Activated naive CD4-positive, alpha-beta T cell treated with anti-CD3 and anti-CD28 coated beads, Interleukin-2, amount 50 U/mL, for 16 hours (primary cell): ENCODE data around the gene CYP3A7.
"Not testable (repeated sequence)": the region's sequence is repeated elsewhere in the genome, so short reads cannot be mapped to it uniquely, and the experiment has no call there.

Experiments used
- DNase-seq: peaks from one replicate; pipeline ENCODE4 v3.0.0-alpha.2; 2020

Gene CYP3A7

DNA sequence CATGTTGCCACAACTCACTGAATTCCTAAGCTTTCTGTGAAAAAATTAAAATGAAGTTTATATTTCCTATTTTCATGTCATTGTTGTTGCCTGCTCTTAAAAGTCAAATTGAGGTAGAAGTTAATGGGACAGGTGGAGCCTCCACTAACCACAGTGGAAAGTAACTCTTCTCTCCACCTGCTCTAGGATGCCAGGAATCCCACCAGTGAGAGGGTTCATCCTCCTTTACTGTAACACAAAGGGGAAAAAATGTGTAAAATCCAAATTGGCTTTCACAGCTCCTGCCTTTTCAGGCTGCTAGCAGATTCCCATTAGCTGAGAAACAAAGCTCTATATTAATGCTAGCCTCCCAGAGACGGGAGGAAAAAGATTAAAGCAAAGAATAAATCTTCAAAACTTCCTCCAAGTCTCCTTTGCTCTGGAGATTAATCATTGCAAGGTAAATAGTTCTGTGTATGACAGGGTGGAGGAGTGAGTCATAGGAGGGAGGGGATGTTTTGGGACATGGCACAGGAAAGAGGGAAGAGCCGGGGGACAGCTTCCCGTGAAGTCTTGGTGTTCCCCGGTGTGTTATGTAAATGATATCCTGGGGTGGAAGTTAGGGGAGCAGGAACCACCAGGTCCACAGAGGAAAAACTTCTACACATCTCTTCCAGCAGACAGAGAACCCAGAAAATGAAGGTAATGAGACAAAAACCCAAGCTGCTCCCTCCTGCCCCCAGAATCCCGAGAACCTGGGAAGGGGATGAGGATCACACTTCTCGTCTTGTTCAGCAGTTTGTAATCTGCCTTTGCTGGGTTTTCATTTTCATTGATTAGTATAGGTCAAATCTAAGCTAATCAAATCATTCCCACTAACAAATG, 35.9 kb downstream of the CYP3A7 start:
- not testable (repeated sequence) for DNase-seq

DNA sequence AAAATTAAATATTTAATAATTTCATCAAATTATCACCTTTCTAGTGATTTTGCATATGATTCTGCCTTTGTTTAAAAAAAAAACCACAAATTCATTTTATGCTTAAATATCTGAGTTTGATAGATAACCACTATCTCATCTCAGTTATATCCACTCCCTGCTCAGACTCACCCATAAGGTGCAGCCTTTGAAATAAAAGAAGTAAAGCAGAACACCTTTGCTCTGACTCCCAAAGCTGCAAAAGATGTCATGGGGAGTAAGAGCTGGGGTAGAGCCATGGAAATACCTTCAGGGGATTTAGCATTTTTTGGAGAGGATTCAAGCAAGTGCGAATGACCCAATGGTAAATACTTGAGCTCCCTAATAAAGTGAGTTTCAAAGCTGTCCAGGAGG, 40.1 kb downstream of the CYP3A7 start:
- DNase-seq = no peak

DNA sequence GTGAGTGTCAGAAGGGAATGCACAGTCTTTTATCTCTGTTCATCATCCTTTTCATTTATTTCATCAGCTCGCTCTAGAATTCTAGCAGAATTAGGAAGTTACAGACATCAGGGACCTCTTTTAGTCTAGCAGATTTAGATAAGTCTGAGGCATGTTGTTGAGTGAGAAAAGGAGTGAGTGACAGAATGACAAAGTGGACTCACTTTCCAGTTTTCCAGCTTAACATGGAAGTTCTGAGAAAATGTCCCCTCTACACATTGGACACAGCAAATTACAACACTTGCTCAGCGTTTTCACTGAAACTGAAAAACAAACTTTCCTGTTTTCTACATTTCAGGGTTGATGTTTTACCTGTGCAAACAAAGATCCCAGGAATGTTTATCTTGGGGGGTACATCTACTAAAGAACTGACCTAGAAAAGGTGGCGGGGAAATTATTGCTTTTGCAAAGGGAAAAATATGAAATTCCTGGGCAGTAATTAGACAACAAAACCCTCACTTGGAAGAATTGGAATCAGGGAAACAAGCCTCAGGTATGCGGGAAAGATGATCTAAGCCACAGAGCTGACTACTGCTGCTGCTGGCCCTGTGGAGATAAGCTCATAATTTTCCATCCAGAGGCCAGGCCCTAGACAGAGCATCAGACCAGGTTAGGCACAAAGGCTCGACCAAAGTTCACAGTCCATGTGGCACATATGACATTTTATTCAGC, 40.6 kb downstream of the CYP3A7 start:
- no peak for DNase-seq

DNA sequence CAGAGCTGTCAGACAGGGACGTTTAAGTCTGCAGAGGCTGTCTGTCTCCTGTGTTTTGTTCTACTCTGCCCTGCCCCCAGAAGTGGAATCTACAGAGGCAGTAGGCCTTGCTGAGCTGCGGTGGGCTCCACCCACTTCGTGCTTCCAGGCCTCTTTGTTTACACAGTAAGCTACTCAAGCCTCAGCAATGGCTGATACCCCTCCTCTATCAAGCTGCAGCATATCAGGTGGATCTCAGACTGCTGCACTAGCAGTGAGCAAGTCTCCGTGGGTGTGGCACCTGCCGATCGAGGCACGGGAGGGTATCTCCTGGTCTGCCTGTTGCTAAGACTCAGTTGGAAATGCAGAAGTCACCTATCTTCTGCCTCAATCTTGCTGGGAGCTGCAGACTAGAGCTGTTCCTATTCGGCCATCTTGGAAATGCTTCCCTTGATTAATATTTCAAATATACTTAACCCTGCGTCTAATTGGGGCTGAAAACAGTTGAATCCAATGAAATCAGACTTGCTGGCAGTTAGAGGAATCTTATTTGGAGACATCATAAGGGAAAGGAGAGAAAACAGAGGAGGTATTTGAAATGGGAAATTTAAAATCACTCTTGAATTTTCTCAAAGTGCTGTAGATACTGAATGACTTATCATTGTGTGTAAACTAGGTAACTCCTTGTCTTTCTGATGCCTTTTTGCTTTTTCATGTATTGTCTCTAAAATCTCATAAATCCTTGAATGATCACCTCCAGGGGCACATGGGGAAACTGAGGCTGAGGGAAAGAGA, 41.4 kb downstream of the CYP3A7 start:
- DNase-seq = peak; percentile 14

- DNase-seq = no peak
Measured at GRCh38 chr7:99693100-99693426, 41.9 kb downstream of the CYP3A7 start.

- DNase-seq = not testable (repeated sequence)
Measured at GRCh38 chr7:99692563-99692962, 42.4 kb downstream of the CYP3A7 start.

- DNase-seq = not testable (repeated sequence)
Measured at GRCh38 chr7:99691658-99692057, 43.3 kb downstream of the CYP3A7 start.

DNA sequence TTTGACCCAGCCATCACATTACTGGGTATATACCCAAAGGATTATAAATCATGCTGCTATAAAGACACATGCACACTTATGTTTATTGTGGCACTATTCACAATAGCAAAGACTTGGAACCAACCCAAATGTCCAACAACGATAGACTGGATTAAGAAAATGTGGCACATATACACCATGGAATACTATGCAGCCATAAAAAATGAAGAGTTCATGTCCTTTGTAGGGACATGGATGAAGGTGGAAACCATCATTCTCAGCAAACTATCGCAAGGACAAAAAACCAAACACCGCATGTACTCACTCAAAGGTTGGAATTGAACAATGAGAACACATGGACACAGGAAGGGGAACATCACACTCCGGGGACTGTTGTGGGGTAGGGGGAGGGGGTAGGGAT, 44.1 kb downstream of the CYP3A7 start:
- DNase-seq = not testable (repeated sequence)

DNA sequence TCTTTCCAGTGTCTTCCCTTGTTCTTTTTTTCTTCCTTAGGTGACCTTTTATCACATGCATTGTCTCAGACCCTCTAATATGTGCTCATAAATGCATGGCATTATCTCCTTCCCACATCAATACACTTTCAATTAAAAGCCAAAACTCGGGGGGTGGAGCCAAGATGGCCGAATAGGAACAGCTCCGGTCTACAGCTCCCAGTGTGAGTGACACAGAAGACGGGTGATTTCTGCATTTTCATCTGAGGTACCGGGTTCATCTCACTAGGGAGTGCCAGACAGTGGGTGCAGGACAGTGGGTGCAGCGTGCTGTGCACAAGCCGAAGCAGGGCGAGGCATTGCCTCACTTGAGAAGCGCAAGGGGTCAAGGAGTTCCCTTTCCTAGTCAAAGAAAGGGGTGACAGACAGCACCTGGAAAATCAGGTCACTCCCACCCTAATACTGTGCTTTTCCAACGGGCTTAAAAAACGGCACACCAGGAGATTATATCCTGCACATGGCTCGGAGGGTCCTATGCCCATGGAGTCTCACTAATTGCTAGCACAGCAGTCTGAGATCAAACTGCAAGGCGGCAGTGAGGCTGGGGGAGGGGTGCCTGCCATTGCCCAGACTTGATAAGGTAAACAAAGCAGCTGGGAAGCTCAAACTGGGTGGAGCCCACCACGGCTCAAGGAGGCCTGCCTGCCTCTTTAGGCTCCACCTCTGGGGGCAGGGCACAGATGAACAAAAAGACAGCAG, 49.0 kb downstream of the CYP3A7 start:
- not testable (repeated sequence) for DNase-seq

DNA sequence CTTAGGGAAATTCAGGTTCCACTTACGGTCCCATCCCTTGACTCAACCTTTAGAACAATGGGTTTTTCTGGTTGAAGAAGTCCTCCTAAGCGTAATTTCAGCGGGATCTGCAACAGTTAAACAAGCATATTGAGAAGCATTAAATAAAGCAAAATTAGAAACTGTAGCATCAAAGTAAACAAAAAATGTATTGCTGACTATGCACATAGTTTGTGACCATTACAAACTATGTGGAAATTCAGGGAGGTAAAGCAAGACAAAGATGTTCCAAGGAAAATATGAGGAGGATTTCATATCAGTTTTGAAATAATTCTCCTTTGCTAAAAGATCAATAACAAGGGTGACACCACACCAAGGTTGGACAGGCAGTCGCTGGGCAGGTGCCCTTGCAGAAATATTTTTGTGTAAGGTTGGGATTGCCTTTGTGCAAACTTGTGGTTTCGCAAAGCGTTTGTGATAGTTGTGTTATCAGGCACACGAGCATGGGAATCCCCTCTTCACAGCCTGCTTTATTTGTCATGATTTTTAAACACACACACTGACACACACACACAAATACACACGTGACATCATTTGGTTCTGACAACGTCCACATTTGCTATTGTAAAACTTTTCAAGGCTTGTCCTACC, 49.8 kb downstream of the CYP3A7 start:
- no peak for DNase-seq

- DNase-seq = no peak
Measured at GRCh38 chr7:99679400-99680191, 55.4 kb downstream of the CYP3A7 start, which contains the start of gene CYP3A5. Gene CYP3A5, minus strand, starts transcription at chr7:99679996. Its CDS starts 100 bp downstream, at chr7:99679896.

GRCh38 chr7:99679032-99679399, 56.0 kb downstream of the CYP3A7 start:
- no peak for DNase-seq

- no peak for DNase-seq
Measured at GRCh38 chr7:99677648-99678045, 57.3 kb downstream of the CYP3A7 start.

GRCh38 chr7:99677013-99677647, 57.9 kb downstream of the CYP3A7 start:
- DNase-seq = no peak

DNA sequence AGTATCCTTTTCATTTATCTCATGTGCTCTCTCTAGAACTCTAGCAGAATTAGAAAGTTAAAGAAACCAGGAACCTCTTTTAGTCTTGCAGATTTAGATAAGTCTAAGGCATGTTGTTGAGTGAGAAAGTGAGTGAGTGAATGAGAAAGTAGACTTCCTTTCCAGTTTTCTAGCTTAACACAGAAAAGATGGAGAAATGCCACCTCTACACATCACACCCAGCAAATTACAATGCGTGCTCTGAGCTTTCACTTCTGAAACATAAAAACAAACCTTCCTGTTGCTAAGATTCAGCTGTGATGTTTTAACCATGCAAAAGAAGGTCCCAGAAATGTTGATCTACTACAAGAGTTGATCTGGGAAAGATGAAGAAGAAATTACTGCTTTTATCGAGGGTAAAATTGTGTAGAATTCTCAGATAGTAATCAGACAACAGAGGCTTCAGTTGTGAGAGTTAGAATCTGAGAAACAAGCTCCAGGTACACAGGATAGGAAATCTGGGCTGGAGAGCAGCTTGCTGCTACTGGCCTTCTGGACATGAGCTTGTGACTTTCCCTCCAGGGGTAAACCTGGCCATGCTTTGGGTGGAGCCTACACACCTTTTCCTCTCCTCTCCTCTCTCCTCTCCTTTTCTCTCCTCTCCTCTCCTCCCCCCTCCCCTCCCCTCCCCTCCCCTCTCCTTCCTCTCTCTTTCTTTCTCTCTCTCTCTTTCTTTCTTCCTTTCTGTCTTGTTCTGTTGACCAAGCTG, 59.8 kb downstream of the CYP3A7 start:
- DNase-seq = no peak

DNA sequence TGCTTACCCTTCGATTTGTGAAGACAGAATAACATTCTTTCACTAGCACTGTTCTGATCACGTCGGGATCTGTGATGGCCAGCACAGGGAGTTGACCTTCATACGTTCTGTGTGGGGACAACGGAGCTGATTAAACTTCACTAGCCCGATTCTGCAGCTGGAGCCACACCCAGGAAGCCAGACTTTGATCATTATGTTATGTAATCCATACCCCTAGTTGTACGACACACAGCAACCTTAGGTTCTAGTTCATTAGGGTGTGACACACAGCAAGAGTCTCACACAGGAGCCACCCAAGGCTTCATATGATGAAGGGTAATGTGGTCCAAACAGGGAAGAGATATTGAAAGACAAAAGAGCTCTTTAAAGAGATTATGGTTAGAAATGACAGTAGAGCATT, 62.4 kb downstream of the CYP3A7 start:
- no peak for DNase-seq

DNA sequence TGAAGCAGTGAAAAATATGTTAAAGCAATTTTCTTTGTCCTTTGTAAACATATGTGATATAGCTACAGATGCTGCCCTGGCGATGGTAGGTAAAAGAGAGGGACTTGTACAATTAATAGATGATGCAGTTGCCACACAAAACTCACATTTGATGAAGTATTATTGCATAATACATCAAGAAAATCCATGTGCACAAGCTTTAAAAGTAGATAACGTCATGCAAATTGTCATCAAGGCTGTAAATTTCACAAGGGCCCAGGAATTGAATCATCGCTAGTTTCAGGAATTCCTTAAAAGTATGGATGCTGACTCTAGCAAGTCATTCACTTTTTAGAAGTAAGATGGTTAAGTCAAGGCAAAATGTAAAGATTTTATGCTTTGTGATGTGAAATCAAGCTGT, 65.2 kb downstream of the CYP3A7 start:
- DNase-seq = no peak

DNA sequence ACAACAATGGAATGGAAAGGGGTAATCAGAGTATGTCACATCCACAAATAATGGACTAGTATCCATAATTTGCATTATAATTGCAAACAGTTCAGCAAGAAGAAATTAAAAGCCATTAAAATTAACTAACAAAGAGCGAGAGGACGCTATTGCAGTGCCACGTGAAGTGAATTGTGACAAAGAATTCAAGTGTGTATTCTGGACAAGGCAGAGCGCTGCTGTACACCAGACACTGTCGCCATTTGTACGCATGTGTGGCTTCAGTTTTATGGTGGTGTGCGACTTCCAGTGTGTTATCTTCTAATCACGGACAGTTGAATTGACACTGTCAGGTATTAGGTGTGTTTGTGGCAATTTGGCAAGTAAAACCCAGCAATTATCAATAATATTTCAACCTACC, 66.5 kb downstream of the CYP3A7 start:
- no peak for DNase-seq

DNA sequence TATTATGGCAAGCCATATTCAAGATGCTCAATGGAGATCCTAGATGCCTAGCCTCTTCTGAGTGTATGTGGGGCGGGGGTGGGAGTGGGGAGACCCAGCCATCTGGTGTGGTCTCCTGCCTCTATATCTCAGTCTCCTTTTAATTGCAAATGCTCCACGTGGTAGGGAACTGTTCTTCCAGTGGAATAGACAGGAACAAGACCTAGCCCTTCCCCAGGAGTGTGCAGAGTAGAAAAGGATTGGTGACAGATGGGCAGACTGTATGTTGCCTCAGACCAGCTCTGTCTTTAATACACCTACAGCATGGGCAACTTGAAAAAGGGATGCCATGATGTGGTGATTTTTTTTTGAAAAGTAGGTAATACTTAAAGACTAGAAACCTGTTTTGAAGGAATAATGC, 67.8 kb downstream of the CYP3A7 start:
- DNase-seq = no peak

GRCh38 chr7:99666013-99666395, 69.0 kb downstream of the CYP3A7 start:
- DNase-seq = no peak
